Prostate gland (tissue), 2 donors: Measurements from ENCODE around the gene TSGA10IP. TPM values are rescaled to one million over a fixed set of nuclear protein-coding genes. Genes with fewer than 3 reads are reported as not detected.

Experiments used
- DNase-seq: peaks from one replicate; pipeline ENCODE4 v3.0.0-alpha.2; 2019; ENCODE audit warnings: low spot score
- H3K27ac ChIP-seq, 2 donors: fragments of 200-600 bp; sonication (generic); 2 replicates each; pipeline ENCODE4 v1.5.1; 2017 to 2019
- H3K27me3 ChIP-seq: fragments of 200-600 bp; sonication (generic); replicated peaks from 2 replicates; pipeline ENCODE4 v1.5.1; 2019; ENCODE audit not compliant: insufficient read depth
- H3K36me3 ChIP-seq, 2 donors: fragments of 200-600 bp; sonication (generic); 1 replicate in 1 of 2; 2 replicates in 1 of 2; pipeline versions ENCODE4 v1.5.1 to v1.8.1; 2017 to 2019
- H3K4me1 ChIP-seq: fragments of 200-600 bp; sonication (generic); replicated peaks from 2 replicates; pipeline ENCODE4 v1.5.1; 2019
- H3K4me3 ChIP-seq, 2 donors: fragments of 200-600 bp; sonication (generic); 2 replicates each; pipeline ENCODE4 v1.5.1; 2017 to 2019
- H3K9me3 ChIP-seq: fragments of 200-600 bp; sonication (generic); 2 replicates; pipeline ENCODE4 v1.5.1; 2017
- POLR2A ChIP-seq: fragments of 450-650 bp; IDR thresholded peaks from one replicate; pipeline ENCODE4 v1.6.1; 2016; ENCODE audit warnings: antibody characterized with exemption, mild to moderate bottlenecking
- POLR2AphosphoS5 ChIP-seq: sonication (generic); formaldehyde crosslinking; IDR thresholded peaks from one replicate; pipeline ENCODE4 v1.6.1; 2017; ENCODE audit warnings: antibody characterized with exemption
- WGBS: methylation state at CpG from one replicate; pipeline ENCODE4 v1.1.5; 2018; 5-methylcytosine and 5-hydroxymethylcytosine counted together
- intact Hi-C: fragments of 100-400 bp; cut with DNase I; formaldehyde crosslinking; loops from one replicate; pipeline ENCODE4 v1.14.2; 2022
- total RNA-seq, 2 donors: library from RNA; depleted of rRNA; stranded (reverse); fragments of >200 nt; gene quantifications; one replicate each; pipeline ENCODE4 v1.1.0, GENCODE V29; 2016
- TF ChIP-seq, protein P1 (sequence below), 4 experiments: fragments of 200-600 bp in 2 of 4; fragments of 450-650 bp in 2 of 4; sonication (generic) in 2 of 4; IDR thresholded peaks; 1 replicate in 3 of 4; 2 replicates in 1 of 4; pipeline ENCODE4 v1.5.1; 2016 to 2019; ENCODE audit warnings: antibody characterized with exemption in 4 of 4, mild to moderate bottlenecking in 2 of 4, moderate library complexity in 2 of 4

Gene TSGA10IP
- total RNA-seq, 2 donors from 2014 or later: 0.68 TPM; not detected in 1

DNA sequence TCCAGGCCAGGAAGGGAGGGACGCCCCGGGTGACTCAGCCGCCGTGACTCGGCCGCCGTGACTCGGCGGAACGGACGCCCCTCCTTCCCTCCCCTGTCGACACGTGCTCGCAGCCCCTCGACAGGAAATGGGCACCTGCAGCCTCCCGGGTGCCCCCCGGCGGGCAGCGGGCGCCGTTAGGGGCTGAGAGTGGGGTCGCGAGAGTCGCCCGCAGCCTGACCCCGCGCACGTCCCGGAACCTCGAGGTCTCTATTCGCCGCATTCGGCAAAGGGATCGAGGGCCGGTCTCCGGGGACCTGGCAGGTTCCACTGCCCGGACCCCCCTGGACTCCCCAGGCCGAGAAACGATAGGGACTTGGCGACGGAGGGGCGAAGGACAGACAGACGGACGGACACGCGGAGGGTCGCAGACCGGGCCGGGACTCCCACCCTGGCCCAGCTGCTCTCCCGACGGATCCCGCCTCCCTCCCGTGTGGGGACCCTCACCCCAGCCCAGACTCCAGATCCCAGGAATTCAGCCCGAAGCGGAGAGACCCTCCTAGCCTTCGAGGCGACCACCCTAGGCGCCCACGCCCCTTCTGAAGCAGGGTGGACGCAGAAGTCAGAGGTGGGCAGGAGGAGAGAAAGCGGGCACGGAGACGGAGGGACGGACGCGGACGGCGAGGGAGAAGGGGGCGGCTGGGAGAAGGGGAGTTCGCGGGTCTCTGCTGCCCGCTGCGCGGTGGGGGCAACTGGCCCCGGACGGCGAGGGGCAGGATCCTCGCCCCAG, 45.7 kb upstream of the TSGA10IP start:
- no peaks in the 10 kb centered on the region for H3K9me3 ChIP-seq
- H3K4me1 ChIP-seq: no peaks in the 10 kb centered on the region
- no peaks in the 10 kb centered on the region for H3K36me3 ChIP-seq
- peak; percentile 40 for TF ChIP-seq POLR2A
- TF ChIP-seq, protein P1, sequence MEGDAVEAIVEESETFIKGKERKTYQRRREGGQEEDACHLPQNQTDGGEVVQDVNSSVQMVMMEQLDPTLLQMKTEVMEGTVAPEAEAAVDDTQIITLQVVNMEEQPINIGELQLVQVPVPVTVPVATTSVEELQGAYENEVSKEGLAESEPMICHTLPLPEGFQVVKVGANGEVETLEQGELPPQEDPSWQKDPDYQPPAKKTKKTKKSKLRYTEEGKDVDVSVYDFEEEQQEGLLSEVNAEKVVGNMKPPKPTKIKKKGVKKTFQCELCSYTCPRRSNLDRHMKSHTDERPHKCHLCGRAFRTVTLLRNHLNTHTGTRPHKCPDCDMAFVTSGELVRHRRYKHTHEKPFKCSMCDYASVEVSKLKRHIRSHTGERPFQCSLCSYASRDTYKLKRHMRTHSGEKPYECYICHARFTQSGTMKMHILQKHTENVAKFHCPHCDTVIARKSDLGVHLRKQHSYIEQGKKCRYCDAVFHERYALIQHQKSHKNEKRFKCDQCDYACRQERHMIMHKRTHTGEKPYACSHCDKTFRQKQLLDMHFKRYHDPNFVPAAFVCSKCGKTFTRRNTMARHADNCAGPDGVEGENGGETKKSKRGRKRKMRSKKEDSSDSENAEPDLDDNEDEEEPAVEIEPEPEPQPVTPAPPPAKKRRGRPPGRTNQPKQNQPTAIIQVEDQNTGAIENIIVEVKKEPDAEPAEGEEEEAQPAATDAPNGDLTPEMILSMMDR (IDR thresholded peaks at IDR 0.05): no peak
- no peaks in the 10 kb centered on the region for H3K27me3 ChIP-seq
- intact Hi-C loops: no loop called here
- H3K4me3 ChIP-seq: peak overlapping the region; percentile 43 to 45
- no peak for DNase-seq
- whole genome bisulfite sequencing: 2% methylated on average over 55 of the region's 78 CpGs
- H3K27ac ChIP-seq: peak overlapping the region; percentile 32 to 53

DNA sequence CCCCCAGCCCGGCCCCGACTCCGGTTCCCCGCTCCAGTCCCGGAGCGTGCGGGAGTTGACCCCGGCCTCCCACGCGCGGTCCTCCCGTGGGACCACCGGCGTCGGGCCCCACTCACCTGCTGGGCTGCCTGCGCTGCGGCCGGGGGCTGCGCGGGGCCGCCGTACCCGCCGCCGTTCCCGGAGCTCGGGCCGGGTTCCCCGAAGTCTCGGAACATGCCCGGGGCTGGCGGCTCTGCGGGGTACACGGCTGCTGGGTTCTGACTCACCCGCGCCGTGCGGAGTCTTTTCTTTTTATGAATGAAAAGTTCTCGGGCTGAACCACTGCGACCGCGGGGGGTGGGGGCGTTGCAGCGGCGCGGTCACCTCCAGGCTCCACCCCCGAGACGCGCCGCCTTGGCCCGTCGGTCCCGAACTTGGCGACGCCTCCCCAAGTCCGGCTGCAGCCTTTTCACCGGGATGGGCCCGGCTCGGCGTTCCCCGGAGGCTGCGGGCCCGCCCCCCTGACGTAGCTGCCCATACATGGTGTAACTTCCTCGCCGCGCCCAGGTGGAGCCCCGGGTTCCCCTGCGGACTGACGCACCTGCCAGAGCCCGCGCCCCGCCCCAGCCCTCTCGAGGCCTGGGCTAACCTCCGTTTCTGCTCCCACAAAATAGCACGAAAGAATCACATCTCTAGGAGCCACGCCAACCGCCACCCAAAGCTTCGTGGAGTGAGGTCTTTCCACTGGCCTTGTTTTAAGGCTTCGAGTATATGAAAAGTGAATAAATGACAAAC, 45.0 kb upstream of the TSGA10IP start, which contains the start of gene FOSL1:
FOSL1 (minus strand) TSS at position 264 of the 774 bp plus-strand sequence; CDS start at position 215, 49 bp downstream.
- peak within 1 kb of the TSS; percentile 32 to 53 for H3K27ac ChIP-seq
- peak within 1 kb of the TSS; percentile 43 to 45 for H3K4me3 ChIP-seq
- H3K4me1 ChIP-seq: no peaks in the 10 kb centered on the region
- intact Hi-C loops: no loop called here
- no peaks in the 10 kb centered on the region for H3K27me3 ChIP-seq
- TF ChIP-seq POLR2A: peak; percentile 86
- peak; percentile 88 for TF ChIP-seq POLR2AphosphoS5
- TF ChIP-seq, protein P1 (IDR thresholded peaks at IDR 0.05): no peak
- 2% methylated on average over 70 of the region's 80 CpGs for WGBS
- no peaks in the 10 kb centered on the region for H3K36me3 ChIP-seq
- H3K9me3 ChIP-seq: no peaks in the 10 kb centered on the region
- DNase-seq: peak; percentile 90

GRCh38 chr11:65900899-65901180, 44.4 kb upstream of the TSGA10IP start:
- no peaks in the 10 kb centered on the region for H3K9me3 ChIP-seq
- no peak for DNase-seq
- WGBS: 72% methylated on average over 11 of the region's 11 CpGs
- no peaks in the 10 kb centered on the region for H3K4me1 ChIP-seq
- H3K27ac ChIP-seq: peak overlapping the region; percentile 9 to 32
- peak overlapping the region in 1 of 2 donors; percentile 45 for H3K4me3 ChIP-seq
- H3K27me3 ChIP-seq: no peaks in the 10 kb centered on the region
- intact Hi-C loops: no loop called here
- TF ChIP-seq POLR2A (no peak), POLR2AphosphoS5 (no peak)
- TF ChIP-seq, protein P1 (IDR thresholded peaks at IDR 0.05): no peak
- no peaks in the 10 kb centered on the region for H3K36me3 ChIP-seq

DNA sequence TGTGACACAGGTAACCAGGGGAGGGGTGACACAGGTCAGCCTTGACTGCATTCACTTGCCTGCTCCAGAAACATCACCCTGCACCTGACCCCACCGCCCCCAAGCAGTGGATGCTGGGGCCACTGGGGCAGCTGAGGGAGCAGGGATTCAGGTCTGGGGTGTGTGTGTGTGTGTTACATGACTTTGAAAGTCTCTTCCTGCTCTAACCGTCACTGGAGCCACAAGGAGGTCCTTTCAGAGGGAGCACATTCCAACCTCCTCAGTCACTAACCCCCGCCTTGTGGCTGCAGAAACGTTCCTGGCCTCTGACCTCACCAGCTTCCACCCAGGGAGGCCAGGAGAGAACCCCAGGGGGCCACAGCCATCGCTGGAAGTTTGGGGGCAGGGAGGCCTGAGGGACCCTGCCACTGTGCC, 42.2 kb upstream of the TSGA10IP start:
- Histone ChIP-seq H3K36me3 (no peaks in the 10 kb centered on the region), H3K27me3 (no peaks in the 10 kb centered on the region), H3K9me3 (no peaks in the 10 kb centered on the region), H3K4me3 (no peak overlapping the region), H3K4me1 (no peaks in the 10 kb centered on the region), H3K27ac (no peak overlapping the region)
- DNase-seq: no peak
- WGBS: 39% methylated on average over 5 of the region's 5 CpGs
- intact Hi-C loops: no loop called here
- TF ChIP-seq, protein P1 (IDR thresholded peaks at IDR 0.05): no peak
- TF ChIP-seq POLR2A: no peak
- TF ChIP-seq POLR2AphosphoS5: no peak
